Caco-2 (cell line): ENCODE results near the gene UGT1A9. TPM values are rescaled to one million over a fixed set of nuclear protein-coding genes. Genes with fewer than 3 reads are reported as not detected.

Experiments used
- BruUV-seq: library from RNA; stranded (reverse); fragments of 400-500 nt; replicated peaks from 2 replicates; lab custom pipeline; 2021; lab: Mats Ljungman, UMichigan
- CTCF ChIA-PET: fragments of 300-600 bp; sonication (Branson Sonifier 250); formaldehyde crosslinking; loops from one replicate; lab custom pipeline; 2022; ENCODE audit warnings: antibody characterized with exemption; lab: Charles Lee
- POLR2A ChIA-PET: fragments of 300-600 bp; sonication (Branson Sonifier 250); formaldehyde crosslinking; loops from one replicate; lab custom pipeline; 2022; ENCODE audit warnings: antibody characterized with exemption; lab: Charles Lee
- DNase-seq, 2 experiments: peaks; one replicate each; pipeline versions ENCODE4 v3.0.0 to v3.0.0-alpha.2; 2020 to 2022
- H3K27me3 ChIP-seq: replicated peaks from 2 replicates; pipeline ENCODE4 v1.6.0; 2011; ENCODE audit warnings: low read length; ENCODE audit not compliant: control insufficient read depth, insufficient read depth
- H3K36me3 ChIP-seq: 2 replicates; pipeline ENCODE4 v1.5.1; 2011; ENCODE audit warnings: low read length; ENCODE audit not compliant: control insufficient read depth, insufficient read depth
- H3K4me1 ChIP-seq: fragments of 250-450 bp; sonication (Bioruptor Pico); 2 replicates; pipeline ENCODE4 v1.5.1; 2020; ENCODE audit warnings: mild to moderate bottlenecking
- H3K4me3 ChIP-seq: 2 replicates; pipeline ENCODE4 v1.5.1; 2011; ENCODE audit warnings: low read depth, mild to moderate bottlenecking, control low read depth, low read length
- H3K9me3 ChIP-seq: fragments of 250-450 bp; sonication (Bioruptor Pico); 2 replicates; pipeline ENCODE4 v1.5.1; 2020; ENCODE audit warnings: mild to moderate bottlenecking, moderate library complexity
- H3K27ac Mint-ChIP-seq: one replicate; pipeline ENCODE4 v1.8.0; 2022; ENCODE audit warnings: mixed read lengths; ENCODE audit not compliant: unreplicated experiment
- H3K27me3 Mint-ChIP-seq: one replicate; pipeline ENCODE4 v1.8.0; 2022; ENCODE audit warnings: mixed read lengths; ENCODE audit not compliant: insufficient read depth, unreplicated experiment
- H3K36me3 Mint-ChIP-seq: one replicate; pipeline ENCODE4 v1.8.0; 2022; ENCODE audit warnings: mild to moderate bottlenecking, mixed read lengths; ENCODE audit not compliant: insufficient read depth, unreplicated experiment
- H3K4me1 Mint-ChIP-seq: one replicate; pipeline ENCODE4 v1.8.0; 2022; ENCODE audit warnings: low read depth, mixed read lengths; ENCODE audit not compliant: unreplicated experiment
- H3K4me3 Mint-ChIP-seq: one replicate; pipeline ENCODE4 v1.8.0; 2022; ENCODE audit warnings: mild to moderate bottlenecking, moderate library complexity, mixed read lengths; ENCODE audit not compliant: unreplicated experiment
- H3K9me3 Mint-ChIP-seq: one replicate; pipeline ENCODE4 v1.8.0; 2022; ENCODE audit warnings: mixed read lengths; ENCODE audit not compliant: unreplicated experiment
- CTCF ChIP-seq, 2 experiments: fragments of 200-600 bp in 1 of 2; IDR thresholded peaks; 1 replicate in 1 of 2; 2 replicates in 1 of 2; pipeline versions ENCODE4 v1.5.1 to v1.8.0; 2011 to 2022; ENCODE audit warnings: antibody characterized with exemption in 1 of 2, control low read depth in 1 of 2, inconsistent platforms in 1 of 2, low read depth in 1 of 2, low read length in 1 of 2, mild to moderate bottlenecking in 1 of 2, moderate library complexity in 1 of 2; ENCODE audit not compliant: insufficient read depth in 1 of 2, severe bottlenecking in 1 of 2, unreplicated experiment in 1 of 2
- intact Hi-C: fragments of 100-400 bp; cut with micrococcal nuclease; formaldehyde crosslinking; loops from one replicate; pipeline ENCODE4 v1.10.0; 2022; ENCODE audit not compliant: unreplicated experiment
- total RNA-seq: library from RNA; stranded (reverse); gene quantifications from 2 replicates; pipeline ENCODE4 v1.2.3, GENCODE V29; 2022

The UGT1A9 gene
- total RNA-seq, 1 experiment from 2014 or later, result 0.20 TPM

DNA sequence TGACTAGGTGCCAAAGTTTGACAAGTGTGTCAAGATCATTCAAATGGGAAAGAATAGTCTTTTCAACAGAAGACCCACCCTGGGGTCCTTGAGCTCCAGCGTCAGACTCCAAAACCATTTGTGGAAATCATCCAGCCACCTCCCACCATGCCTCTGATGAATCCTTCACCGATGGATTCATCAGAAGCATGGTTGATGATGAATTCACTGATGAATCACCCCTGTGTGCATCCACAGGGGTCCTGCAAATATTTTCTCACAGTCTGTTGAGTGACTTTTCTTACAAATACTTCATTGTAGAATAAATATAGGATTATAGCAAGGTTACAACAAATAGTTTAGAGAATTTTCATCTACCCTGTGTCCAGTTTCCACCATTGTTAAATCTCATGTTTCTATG is 4.3 kb downstream of the UGT1A9 start:
- H3K9me3 ChIP-seq, result no peaks in the 10 kb centered on the region
- ChIA-PET CTCF (no interaction called here), POLR2A (no interaction called here)
- Mint-ChIP-seq H3K36me3 (no peaks in the 10 kb centered on the region), H3K4me1 (no peaks in the 10 kb centered on the region), H3K27ac (no peak overlapping the region), H3K4me3 (no peak overlapping the region), H3K9me3 (no peaks in the 10 kb centered on the region), H3K27me3 (no peaks in the 10 kb centered on the region)
- BruUV-seq, result no TSS peak
- no peak for DNase-seq
- H3K36me3 ChIP-seq, result no peaks in the 10 kb centered on the region
- H3K4me3 ChIP-seq, result no peak overlapping the region
- no peaks in the 10 kb centered on the region for H3K27me3 ChIP-seq
- intact Hi-C loops, result no loop called here
- H3K4me1 ChIP-seq, result no peaks in the 10 kb centered on the region
- no peak for TF ChIP-seq CTCF (IDR thresholded peaks at IDR 0.05; ENCODE audit: insufficient read depth in 1 of 2, low read depth in 1 of 2, low read length in 1 of 2, severe bottlenecking in 1 of 2, unreplicated experiment in 1 of 2)

DNA sequence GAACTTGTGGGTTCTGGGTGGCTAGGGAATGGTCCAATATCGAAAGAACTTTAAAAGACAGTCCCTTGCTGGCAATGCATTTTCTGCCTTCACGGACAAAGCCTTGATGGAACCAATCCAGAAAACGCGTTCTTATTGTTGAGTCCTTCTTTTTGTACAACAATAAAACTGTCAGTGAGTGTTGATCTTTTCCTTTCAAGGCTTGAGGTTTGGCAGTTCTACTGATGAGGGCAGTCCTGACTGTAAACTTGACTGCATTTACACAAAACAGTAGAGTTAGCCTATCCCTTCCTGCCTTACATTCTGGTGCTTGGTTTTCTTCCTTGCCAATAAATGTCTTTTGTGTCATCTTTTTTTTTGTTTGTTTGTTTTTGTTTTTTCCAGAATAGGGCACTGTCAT is 7.5 kb downstream of the UGT1A9 start:
- intact Hi-C loops, result no loop called here
- H3K4me1 ChIP-seq, result no peaks in the 10 kb centered on the region
- no peaks in the 10 kb centered on the region for H3K9me3 ChIP-seq
- H3K36me3 Mint-ChIP-seq, result no peaks in the 10 kb centered on the region
- H3K9me3 Mint-ChIP-seq, result no peaks in the 10 kb centered on the region
- no peak overlapping the region for H3K4me3 Mint-ChIP-seq
- ChIA-PET POLR2A (no interaction called here), CTCF (no interaction called here)
- H3K4me1 Mint-ChIP-seq, result no peaks in the 10 kb centered on the region
- no peak overlapping the region for H3K27ac Mint-ChIP-seq
- DNase-seq, result no peak
- TF ChIP-seq CTCF (IDR thresholded peaks at IDR 0.05; ENCODE audit: insufficient read depth in 1 of 2, low read depth in 1 of 2, low read length in 1 of 2, severe bottlenecking in 1 of 2, unreplicated experiment in 1 of 2), result no peak
- no peaks in the 10 kb centered on the region for H3K36me3 ChIP-seq
- no peaks in the 10 kb centered on the region for H3K27me3 ChIP-seq
- BruUV-seq, result no TSS peak
- no peaks in the 10 kb centered on the region for H3K27me3 Mint-ChIP-seq
- H3K4me3 ChIP-seq, result no peak overlapping the region

DNA sequence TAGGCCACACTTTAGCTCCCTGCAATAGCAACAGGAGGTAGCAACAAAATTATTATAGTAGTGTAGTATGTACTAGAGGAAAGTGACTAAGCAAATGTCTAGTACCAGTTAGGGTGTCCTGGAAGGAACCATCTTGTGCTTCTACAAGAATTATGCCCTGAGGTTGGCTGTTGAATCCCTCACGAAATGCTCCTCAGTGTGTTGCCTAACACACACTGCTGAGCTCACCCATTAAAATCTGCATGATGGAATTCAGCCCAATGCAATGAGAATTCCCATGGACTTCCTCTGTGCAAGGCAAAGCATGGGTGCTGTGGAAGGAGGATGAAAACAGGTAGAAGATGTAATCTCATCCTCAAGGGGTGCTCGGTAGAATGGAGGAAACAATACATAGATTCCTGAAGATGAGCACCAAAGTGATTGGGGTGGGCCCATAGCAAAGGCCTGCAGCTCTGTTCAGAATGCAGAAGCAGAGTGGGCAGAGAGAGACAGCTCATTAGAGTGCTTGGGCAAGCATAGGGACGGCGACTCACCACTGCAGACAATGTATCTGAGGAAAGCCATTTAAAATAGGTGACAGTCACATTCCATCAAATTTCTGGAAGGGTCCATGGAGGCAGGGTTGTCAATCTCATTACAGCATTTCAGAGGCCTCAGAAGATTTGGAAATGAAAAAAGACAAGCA is 8.8 kb downstream of the UGT1A9 start:
- ChIA-PET POLR2A (no interaction called here), CTCF (no interaction called here)
- DNase-seq, result no peak
- Mint-ChIP-seq H3K27ac (no peak overlapping the region), H3K27me3 (no peaks in the 10 kb centered on the region), H3K4me3 (no peak overlapping the region), H3K4me1 (no peaks in the 10 kb centered on the region), H3K9me3 (no peaks in the 10 kb centered on the region), H3K36me3 (no peaks in the 10 kb centered on the region)
- Histone ChIP-seq H3K27me3 (no peaks in the 10 kb centered on the region), H3K36me3 (no peaks in the 10 kb centered on the region), H3K9me3 (no peaks in the 10 kb centered on the region), H3K4me3 (no peak overlapping the region), H3K4me1 (no peaks in the 10 kb centered on the region)
- no peak for TF ChIP-seq CTCF (IDR thresholded peaks at IDR 0.05; ENCODE audit: insufficient read depth in 1 of 2, low read depth in 1 of 2, low read length in 1 of 2, severe bottlenecking in 1 of 2, unreplicated experiment in 1 of 2)
- BruUV-seq, result no TSS peak
- intact Hi-C loops, result no loop called here
